B cell (primary cell): ENCODE data around the gene LRSAM1.

ENCODE experiments used
- EZH2 ChIP-seq: IDR thresholded peaks from 2 replicates; pipeline ENCODE4 v1.6.1; 2012; ENCODE audit warnings: borderline replicate concordance, low read depth, mild to moderate bottlenecking, moderate library complexity, low read length; ENCODE audit not compliant: insufficient read depth, poor library complexity, severe bottlenecking
- TF ChIP-seq, protein P1 (sequence below): fragments of 200-600 bp; IDR thresholded peaks from one replicate; pipeline ENCODE4 v1.8.0; 2022; ENCODE audit warnings: antibody characterized with exemption, mild to moderate bottlenecking

DNA sequence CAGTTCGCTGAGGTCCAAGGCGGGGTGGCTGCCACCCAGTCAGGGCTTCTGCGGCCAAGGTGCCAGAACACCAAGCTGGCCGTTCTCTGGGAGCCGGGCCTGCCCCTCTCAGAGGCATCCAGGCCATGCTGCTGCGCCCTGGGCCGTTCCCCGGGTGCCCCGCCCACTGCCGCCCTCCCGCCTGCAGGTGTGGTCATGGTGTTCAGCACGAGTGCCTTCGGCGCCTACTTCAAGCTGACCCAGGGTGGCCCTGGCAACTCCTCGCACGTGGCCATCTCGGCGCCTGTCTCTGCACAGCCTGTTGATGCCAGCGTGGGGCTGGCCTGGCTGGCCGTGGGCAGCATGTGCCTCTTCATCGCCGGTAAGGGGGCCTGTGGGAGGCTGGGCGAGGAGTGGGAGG, 46.7 kb upstream of the LRSAM1 start:
- TF ChIP-seq, protein P1, sequence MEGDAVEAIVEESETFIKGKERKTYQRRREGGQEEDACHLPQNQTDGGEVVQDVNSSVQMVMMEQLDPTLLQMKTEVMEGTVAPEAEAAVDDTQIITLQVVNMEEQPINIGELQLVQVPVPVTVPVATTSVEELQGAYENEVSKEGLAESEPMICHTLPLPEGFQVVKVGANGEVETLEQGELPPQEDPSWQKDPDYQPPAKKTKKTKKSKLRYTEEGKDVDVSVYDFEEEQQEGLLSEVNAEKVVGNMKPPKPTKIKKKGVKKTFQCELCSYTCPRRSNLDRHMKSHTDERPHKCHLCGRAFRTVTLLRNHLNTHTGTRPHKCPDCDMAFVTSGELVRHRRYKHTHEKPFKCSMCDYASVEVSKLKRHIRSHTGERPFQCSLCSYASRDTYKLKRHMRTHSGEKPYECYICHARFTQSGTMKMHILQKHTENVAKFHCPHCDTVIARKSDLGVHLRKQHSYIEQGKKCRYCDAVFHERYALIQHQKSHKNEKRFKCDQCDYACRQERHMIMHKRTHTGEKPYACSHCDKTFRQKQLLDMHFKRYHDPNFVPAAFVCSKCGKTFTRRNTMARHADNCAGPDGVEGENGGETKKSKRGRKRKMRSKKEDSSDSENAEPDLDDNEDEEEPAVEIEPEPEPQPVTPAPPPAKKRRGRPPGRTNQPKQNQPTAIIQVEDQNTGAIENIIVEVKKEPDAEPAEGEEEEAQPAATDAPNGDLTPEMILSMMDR = no peak
- TF ChIP-seq EZH2 = no peak
